ENCODE measurements around the gene DYRK1B.

DNA sequence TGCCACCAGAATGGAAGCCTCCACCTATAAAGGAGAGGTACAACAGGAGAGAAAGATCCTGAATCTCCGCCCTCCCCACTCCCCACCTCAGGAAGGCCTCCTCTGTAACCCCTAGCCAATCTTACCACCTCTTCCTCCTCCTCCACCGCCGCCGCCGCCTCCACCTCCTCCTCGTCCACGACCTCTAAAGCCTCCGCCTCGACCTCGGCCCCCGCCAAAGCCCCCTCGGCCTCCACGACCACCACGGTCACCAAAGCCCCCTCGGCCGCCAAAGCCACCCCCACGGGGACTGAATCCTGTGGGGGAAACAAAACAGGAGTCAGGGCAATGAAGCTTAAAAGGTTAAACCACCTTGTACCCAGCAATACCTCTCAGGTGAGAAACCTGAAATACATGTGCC lies 6.5 kb upstream of the DYRK1B start:
- no peak for TF ChIP-seq CTCF (IDR thresholded peaks at IDR 0.05)
- TF ChIP-seq POLR2AphosphoS5 (IDR thresholded peaks at IDR 0.05) = no peak
